ENCODE data around the gene UNC13A. TPM values are rescaled to one million over a fixed set of nuclear protein-coding genes. Genes with fewer than 3 reads are reported as not detected.
A peak's percentile ranks its signal among the peaks of the same experiment; 100 is the strongest.

UNC13A gene
- total and polyA plus RNA-seq, 2 donors (not counting 1 experiment from before 2014, with no cell fraction given), result under 0.01 to 0.28 TPM

- H2AFZ ChIP-seq (ENCODE audit: low read length), result no peak overlapping the region
- H4K20me1 ChIP-seq (ENCODE audit: control insufficient read depth, extremely low read depth, insufficient read depth, low read length), result no peaks in the 10 kb centered on the region
- no peaks in the 10 kb centered on the region for H3K79me2 ChIP-seq (ENCODE audit: control insufficient read depth, insufficient read depth, low read length)
- H3K9ac ChIP-seq (ENCODE audit: insufficient read depth, low read length), result peak overlapping the region; percentile 53
- no peak for TF ChIP-seq CTCF (conservative IDR thresholded peaks at IDR 0.05 in 1 of 2, IDR thresholded peaks at IDR 0.05 in 1 of 2; ENCODE audit: low read depth in 1 of 2, low read length in 2 of 2)
- TF ChIP-seq EZH2 (IDR thresholded peaks at IDR 0.05; ENCODE audit: low read length, missing control alignments), result no peak
- H3K9me3 ChIP-seq (ENCODE audit: control insufficient read depth, insufficient read depth, low read depth, low read length), result no peaks in the 10 kb centered on the region
- peak overlapping the region in 1 of 4 experiments; percentile 14 for H3K4me3 ChIP-seq (replicated peaks in 1 of 4; ENCODE audit: control extremely low read depth in 1 of 4, insufficient read depth in 1 of 4, low read depth in 3 of 4, low read length in 4 of 4)
- H3K27me3 ChIP-seq (ENCODE audit: control insufficient read depth, insufficient read depth, low read length), result peaks cover 8% of the 10 kb centered on the region
- H3K4me2 ChIP-seq (ENCODE audit: extremely low read depth, insufficient read depth, low read length), result peak overlapping the region; percentile 32
- peaks cover 5% of the 10 kb centered on the region for H3K4me1 ChIP-seq (ENCODE audit: control insufficient read depth, extremely low read depth, insufficient read depth, low read length)
- peak overlapping the region; percentile 32 for H3K27ac ChIP-seq (ENCODE audit: insufficient read depth, low read length)
- H3K36me3 ChIP-seq (ENCODE audit: control insufficient read depth, insufficient read depth, low read length), result no peaks in the 10 kb centered on the region
- DNase-seq (ENCODE audit: low read depth in 2 of 2), result no peak
These were observed 8.5 kb downstream of the UNC13A start for GRCh38 chr19:17679526-17680229.

- peaks cover 3% of the 10 kb centered on the region for H3K27me3 ChIP-seq (ENCODE audit: control insufficient read depth, insufficient read depth, low read length)
- H4K20me1 ChIP-seq (ENCODE audit: control insufficient read depth, extremely low read depth, insufficient read depth, low read length), result no peaks in the 10 kb centered on the region
- no peak for DNase-seq (ENCODE audit: low read depth in 2 of 2)
- no peaks in the 10 kb centered on the region for H3K9me3 ChIP-seq (ENCODE audit: control insufficient read depth, insufficient read depth, low read depth, low read length)
- no peaks in the 10 kb centered on the region for H3K36me3 ChIP-seq (ENCODE audit: control insufficient read depth, insufficient read depth, low read length)
- H3K27ac ChIP-seq (ENCODE audit: insufficient read depth, low read length), result no peak overlapping the region
- TF ChIP-seq CTCF (conservative IDR thresholded peaks at IDR 0.05 in 1 of 2, IDR thresholded peaks at IDR 0.05 in 1 of 2; ENCODE audit: low read depth in 1 of 2, low read length in 2 of 2) (no peak), EZH2 (IDR thresholded peaks at IDR 0.05; ENCODE audit: low read length, missing control alignments) (no peak)
- H3K4me2 ChIP-seq (ENCODE audit: extremely low read depth, insufficient read depth, low read length), result no peak overlapping the region
- H2AFZ ChIP-seq (ENCODE audit: low read length), result no peak overlapping the region
- no peak overlapping the region for H3K9ac ChIP-seq (ENCODE audit: insufficient read depth, low read length)
- no peaks in the 10 kb centered on the region for H3K79me2 ChIP-seq (ENCODE audit: control insufficient read depth, insufficient read depth, low read length)
- no peak overlapping the region for H3K4me3 ChIP-seq (replicated peaks in 1 of 4; ENCODE audit: control extremely low read depth in 1 of 4, insufficient read depth in 1 of 4, low read depth in 3 of 4, low read length in 4 of 4)
- peaks cover 5% of the 10 kb centered on the region for H3K4me1 ChIP-seq (ENCODE audit: control insufficient read depth, extremely low read depth, insufficient read depth, low read length)
These were observed 9.3 kb downstream of the UNC13A start for GRCh38 chr19:17678836-17679235.

- H3K27ac ChIP-seq (ENCODE audit: insufficient read depth, low read length), result no peak overlapping the region
- H3K4me2 ChIP-seq (ENCODE audit: extremely low read depth, insufficient read depth, low read length), result no peak overlapping the region
- H3K27me3 ChIP-seq (ENCODE audit: control insufficient read depth, insufficient read depth, low read length), result peaks cover 3% of the 10 kb centered on the region
- H3K79me2 ChIP-seq (ENCODE audit: control insufficient read depth, insufficient read depth, low read length), result no peaks in the 10 kb centered on the region
- no peak overlapping the region for H3K9ac ChIP-seq (ENCODE audit: insufficient read depth, low read length)
- no peak overlapping the region for H2AFZ ChIP-seq (ENCODE audit: low read length)
- no peak overlapping the region for H3K4me3 ChIP-seq (replicated peaks in 1 of 4; ENCODE audit: control extremely low read depth in 1 of 4, insufficient read depth in 1 of 4, low read depth in 3 of 4, low read length in 4 of 4)
- DNase-seq (ENCODE audit: low read depth in 2 of 2), result no peak
- TF ChIP-seq EZH2 (IDR thresholded peaks at IDR 0.05; ENCODE audit: low read length, missing control alignments), result no peak
- TF ChIP-seq CTCF (conservative IDR thresholded peaks at IDR 0.05 in 1 of 2, IDR thresholded peaks at IDR 0.05 in 1 of 2; ENCODE audit: low read depth in 1 of 2, low read length in 2 of 2), result no peak
- no peaks in the 10 kb centered on the region for H3K36me3 ChIP-seq (ENCODE audit: control insufficient read depth, insufficient read depth, low read length)
- peaks cover 5% of the 10 kb centered on the region for H3K4me1 ChIP-seq (ENCODE audit: control insufficient read depth, extremely low read depth, insufficient read depth, low read length)
- no peaks in the 10 kb centered on the region for H4K20me1 ChIP-seq (ENCODE audit: control insufficient read depth, extremely low read depth, insufficient read depth, low read length)
- H3K9me3 ChIP-seq (ENCODE audit: control insufficient read depth, insufficient read depth, low read depth, low read length), result no peaks in the 10 kb centered on the region
These were observed 11.2 kb downstream of the UNC13A start for GRCh38 chr19:17677002-17677401.

Measured in fibroblast of lung (primary cell).